HS-5 (cell line): ENCODE data around the gene GOLGA6L24.
"Not testable (repeated sequence)": the region's sequence is repeated elsewhere in the genome, so short reads cannot be mapped to it uniquely, and the experiment has no call there.

ENCODE experiments used
- DNase-seq: peaks from one replicate; pipeline ENCODE4 v3.0.0-alpha.2; 2012; ENCODE audit warnings: low read depth

The GOLGA6L24 gene, protein sequence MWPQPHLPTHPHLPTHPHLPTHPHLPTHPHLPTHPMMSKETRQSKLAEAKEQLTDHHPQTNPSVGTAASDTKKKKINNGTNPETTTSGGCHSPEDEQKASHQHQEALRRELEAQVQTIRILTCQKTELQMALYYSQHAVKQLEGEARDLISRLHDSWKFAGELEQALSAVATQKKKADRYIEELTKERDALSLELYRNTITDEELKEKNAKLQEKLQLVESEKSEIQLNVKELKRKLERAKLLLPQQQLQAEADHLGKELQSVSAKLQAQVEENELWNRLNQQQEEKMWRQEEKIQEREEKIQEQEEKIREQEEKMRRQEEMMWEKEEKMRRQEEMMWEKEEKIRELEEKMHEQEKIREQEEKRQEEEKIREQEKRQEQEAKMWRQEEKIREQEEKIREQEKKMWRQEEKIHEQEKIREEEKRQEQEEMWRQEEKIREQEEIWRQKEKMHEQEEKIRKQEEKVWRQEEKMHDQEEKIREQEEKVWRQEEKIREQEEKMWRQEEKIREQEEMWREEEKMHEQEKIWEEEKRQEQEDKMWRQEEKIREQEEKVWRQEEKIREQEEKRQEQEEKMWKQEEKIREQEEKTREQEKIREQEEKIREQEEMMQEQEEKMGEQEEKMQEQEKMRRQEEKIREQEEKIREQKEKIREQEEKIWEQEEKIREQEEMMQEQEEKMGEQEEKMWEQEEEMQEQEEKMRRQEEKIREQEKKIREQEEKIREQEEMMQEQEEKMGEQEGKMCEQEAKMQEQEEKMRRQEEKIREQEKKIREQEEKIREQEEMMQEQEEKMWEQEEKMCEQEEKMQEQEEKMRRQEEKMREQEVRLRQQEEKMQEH

DNA sequence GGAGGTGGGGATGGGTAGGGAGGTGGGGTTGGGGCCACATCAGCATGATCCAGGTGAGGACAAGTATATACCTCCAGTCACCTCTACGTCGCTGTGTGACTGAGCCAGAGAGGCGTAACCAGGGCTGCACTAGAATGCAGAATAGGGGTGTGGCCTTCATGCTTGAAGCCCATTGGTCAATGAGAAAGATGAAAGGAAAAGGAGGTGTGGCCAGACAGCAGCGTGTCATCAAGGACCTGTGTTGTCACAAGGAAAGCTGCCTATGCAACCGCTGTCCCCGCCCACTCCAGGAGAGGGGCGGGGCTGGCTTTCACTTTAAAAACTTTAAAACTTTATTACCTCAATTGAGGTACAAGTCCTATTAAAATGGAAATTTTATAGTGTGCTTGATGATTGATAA is at the start of gene GOLGA6L24:
Gene GOLGA6L24 (minus strand): TSS at position 101 of the 400 bp plus-strand sequence. CDS start 61 bp downstream, at position 40.
- not testable (repeated sequence) for DNase-seq

DNA sequence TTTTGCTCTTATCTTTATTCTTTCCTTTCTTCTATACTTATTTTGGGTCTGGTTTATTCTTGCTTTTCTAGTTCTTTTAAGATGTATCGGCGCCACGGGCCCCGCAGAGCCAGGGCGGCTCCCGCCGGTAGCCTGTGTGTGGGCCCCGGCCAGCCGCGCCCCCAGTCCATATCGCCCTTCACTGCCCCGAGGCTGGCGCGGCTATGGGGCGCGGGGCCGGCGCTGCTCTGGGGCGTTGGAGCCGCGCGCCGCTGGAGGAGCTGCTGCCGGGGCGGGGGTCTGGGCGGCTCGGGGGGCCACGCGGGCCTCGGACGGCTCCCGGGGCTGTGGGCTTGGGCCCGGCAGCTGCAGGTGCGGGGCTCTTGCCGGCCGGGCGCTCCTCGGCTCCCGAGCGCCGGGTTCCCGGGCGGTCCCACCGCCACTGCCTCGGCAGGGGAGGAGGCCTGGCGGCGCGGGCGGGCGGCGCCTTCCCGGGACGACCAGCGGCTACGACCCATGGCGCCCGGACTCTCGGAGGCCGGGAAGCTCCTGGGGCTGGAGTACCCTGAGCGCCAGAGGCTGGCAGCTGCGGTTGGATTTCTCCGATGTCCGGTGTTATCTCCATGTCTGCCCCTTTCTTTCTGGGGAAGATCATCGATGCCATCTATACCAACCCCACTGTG is 45.0 kb upstream of the GOLGA6L24 start:
- DNase-seq = not testable (repeated sequence)

DNA sequence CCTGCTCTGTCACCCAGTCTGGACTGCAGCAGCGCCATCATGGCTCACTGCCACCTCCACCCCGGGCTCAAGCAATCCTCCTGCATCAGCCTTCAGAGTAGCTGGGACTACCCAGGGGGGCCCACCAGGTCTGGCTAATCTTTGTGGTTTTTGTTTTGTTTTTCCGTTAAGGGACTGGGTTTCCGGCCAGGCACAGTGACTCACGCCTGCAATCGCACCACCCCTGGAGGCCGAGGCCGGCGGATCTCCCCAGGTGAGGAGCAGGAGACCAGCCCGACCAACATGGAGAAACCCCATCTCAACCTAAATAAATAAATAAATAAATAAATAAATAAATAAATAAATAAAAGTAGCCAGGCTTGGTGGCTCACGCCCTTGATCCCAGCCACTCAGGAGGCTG is 38.1 kb upstream of the GOLGA6L24 start:
- not testable (repeated sequence) for DNase-seq

DNA sequence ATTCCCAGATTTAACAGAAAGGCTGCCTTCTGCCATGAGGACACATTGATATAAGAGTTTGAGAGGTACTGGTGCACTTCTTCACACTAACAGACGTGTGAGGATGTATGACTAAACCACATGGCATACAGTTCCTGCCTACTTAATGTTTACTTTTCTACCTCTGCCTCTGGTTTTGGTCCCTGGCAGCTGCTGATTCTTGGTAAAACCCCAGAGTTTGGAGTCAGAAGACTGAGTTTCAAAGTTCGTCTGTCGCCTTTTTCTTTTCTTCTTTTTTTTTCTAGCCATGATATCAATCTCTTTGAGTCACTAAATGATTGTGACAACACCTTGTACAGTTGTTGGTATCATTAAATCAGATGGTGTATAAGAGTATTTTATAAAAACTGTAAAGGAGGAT is 22.2 kb upstream of the GOLGA6L24 start:
- not testable (repeated sequence) for DNase-seq

DNA sequence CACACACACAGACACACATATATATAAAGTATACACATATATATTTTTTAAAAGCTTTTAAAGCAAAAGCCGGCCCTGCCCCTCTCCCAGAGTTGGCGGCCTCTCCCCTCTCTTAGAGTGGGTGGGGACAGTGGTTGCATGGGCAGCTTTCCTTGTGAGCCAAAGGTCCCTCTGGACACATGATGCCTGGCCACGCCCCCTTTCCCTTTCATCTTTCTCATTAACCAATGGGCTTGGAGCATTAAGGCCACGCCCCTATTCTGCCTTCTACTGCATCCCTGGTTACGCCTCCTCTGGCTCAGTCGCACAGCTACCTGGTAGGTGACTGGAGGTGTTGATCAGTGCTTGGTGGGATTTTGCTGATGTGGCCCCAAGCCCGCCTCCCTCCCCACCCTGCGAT is 20.5 kb upstream of the GOLGA6L24 start, which contains the start of gene GOLGA8F:
Gene GOLGA8F (plus strand): TSS at position 301 of the 400 bp plus-strand sequence. CDS start 98 bp downstream, at position 399.
- not testable (repeated sequence) for DNase-seq

DNA sequence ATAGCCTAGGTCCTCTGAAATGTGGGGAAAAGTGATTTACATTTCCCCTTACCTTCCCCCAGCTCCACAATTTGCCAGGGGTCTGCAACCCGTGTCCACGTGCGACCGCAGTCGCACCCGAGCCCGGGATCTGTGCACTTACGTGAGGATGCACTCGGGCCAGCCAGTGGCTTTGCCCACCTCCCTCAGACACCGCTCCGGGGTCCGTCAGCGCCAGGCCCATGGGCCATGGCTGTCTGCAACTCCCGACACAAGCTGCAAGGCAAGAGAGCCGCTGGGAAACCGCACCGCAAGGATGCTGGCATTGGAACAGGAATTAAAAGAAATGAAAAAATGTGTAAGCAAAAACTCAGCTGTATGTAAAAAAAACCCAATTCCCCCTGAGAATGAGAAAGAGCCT is 7.6 kb upstream of the GOLGA6L24 start:
- not testable (repeated sequence) for DNase-seq

DNA sequence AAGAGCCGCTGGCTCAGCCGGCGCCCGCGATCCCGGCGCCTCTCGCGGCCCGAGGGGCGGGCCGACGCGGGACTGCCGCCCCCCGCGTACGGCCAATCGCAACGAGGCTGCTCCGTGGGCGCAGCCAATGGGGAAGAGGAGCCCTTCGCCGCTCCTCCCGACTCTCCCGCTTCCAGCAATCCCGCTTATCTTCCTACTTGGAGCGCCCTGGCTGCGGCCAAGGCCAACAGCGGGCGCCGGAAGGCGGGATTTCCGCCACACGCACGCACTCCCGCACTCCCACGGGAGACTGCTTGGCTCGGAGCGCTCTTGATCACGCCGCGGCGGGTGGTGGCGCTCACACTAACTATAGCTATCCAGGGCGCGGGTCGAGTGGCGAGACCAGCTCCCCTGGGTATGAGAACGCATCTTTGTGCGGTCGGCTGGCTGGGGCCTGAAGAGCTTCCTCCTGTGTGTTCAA is 35.7 kb downstream of the GOLGA6L24 start, which contains the start of gene HERC2:
Gene HERC2 (minus strand): TSS at position 51 of the 460 bp plus-strand sequence. CDS start 746 bp downstream, outside the sequence.
- DNase-seq = not testable (repeated sequence)

DNA sequence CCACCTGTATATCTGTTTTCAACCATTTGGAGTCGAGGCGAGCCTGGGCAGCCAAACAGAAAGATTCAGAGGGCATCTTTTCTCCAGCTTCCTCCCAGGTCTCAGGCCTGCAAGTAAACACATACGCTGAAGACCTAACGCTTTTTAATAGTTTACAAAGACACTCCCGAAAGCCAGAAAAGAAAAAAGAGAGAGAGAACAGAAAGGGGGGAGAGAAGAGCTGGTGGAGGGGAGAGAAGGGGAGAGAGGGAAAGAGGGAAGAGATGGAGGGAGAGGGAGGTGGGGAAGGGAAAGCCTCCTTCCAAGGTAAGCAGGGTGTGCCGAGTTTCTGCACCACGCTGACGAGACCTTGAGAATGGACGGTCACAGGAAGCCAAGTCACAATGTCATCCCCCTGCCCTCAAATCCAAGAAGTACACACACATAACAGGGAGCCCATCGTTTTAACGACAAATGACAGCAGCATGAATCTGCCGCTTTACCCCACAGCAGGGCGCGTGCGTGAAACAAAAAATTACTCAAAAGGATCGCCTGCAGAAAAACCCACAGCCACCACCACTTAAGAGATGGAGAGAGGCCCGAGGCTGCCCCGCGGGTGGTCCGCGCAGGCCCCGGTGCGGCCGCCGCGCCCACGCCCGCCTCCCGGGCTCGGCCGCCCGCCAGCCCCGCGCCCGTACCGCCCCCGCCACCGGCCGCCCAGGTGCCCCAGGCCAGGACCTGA is 36.4 kb downstream of the GOLGA6L24 start:
- not testable (repeated sequence) for DNase-seq

DNA sequence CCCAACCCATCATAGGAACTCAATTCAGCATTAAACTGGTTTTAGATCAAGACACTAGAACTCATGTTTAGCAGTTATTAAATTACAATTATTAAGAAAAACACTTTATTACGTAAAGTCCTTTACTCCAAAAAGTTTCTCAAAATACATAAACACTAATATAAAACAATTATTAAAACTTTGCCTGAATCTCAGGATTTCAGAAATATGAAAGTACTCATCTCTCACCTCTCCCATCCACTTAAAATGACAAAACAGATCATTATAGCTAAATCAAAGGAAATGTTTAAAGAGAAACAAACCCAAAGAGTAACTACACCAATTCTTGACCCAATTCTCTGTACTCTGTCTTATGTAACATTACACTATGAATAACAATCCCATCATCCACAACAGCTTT is 38.2 kb downstream of the GOLGA6L24 start:
- DNase-seq = not testable (repeated sequence)

DNA sequence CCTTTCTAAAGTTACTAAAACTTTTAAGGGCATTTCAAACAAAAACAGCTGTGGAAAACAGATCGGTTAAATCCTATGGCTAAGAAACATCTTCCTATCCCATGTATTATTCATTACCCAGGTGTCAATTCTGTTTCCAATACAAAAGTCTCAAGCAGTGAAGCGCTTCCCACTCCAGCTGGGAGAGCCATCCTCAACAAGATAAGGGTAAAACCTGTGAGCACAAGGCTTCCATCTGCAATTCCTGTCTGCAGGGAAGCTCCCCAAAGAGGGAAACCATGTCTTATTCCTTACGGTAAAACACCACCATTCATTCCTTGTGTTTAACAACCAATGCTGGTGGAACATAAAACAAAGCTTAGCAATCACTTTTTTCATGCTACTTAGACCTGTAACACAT is 39.1 kb downstream of the GOLGA6L24 start:
- not testable (repeated sequence) for DNase-seq

DNA sequence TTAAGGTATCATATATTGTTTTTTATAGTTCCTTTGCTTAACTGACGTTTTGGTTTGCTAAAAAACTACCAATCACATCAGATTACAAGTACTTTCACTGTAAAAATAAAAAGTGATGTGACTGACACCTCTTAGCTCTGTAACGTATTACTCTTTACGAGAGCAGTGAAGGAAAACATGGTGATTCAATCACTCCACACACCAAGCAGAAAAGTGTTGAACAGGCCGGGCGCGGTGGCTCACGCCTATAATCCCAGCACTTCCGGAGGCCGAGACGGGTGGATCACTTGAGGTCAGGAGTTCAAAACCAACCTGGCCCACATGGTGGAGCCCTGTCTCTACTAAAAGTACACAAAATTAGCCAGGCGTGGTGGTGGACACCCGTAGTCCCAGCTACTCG is 39.8 kb downstream of the GOLGA6L24 start:
- DNase-seq = not testable (repeated sequence)

DNA sequence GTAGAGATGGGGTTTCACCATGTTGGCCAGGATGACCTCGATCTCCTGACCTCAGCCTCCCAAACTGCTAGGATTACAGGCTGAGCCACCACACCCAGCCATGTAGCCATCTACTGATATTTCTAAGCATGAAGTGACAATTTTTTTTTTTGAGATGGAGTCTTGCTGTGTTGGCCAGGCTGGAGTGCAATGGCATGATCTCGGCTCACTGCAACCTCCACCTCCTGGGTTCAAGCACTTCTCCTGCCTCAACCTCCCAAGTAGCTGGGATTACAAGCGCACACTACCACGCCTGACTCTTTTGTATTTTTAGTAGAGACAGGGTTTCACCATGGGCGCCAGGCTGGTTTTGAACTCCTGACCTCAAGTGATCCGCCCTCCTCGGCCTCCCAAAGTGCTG is 40.9 kb downstream of the GOLGA6L24 start:
- DNase-seq = not testable (repeated sequence)

DNA sequence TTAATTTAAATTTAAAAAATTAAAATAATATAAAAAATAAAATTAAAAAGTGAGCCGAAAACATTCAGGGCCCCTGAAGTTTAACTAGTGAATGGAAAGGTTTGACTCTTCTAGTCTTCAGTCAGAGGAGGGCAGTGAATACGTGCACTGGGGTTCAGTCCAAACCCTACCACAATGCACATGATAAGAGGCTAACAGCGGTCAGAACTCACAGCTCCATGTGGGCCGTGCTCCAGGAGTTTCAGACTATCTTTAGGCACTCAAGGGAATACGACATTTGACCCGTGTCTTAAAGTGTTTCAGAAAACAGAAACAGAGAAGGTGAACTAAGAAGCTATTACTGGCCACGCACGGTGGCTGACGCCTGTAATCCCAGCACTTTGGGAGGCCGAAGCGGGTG is 47.4 kb downstream of the GOLGA6L24 start:
- DNase-seq = not testable (repeated sequence)

DNA sequence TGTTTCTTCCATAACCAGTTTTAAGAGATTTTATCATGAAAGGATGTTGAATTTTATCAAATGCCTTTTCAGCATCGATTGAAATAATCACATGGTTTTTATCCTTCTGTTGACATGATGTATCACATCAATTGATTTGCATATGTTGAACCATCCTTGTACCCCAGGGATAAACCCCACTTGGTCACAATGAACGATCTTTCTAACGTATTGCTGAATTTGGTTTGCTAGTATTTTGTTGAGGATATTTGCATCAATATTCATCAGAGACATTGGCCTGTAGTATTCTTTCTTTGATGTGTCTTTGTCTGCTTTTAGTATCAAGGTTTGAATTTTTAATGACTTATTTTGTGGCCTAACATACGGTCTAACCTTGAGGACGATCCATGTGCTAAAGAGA is 49.2 kb downstream of the GOLGA6L24 start:
- not testable (repeated sequence) for DNase-seq
